HepG2 (cell line): ENCODE results near the gene POLR3K. TPM values are rescaled to one million over a fixed set of nuclear protein-coding genes. Genes with fewer than 3 reads are reported as not detected.

Experiments
- ATF7-NPFF ChIP-seq: sonication (generic); formaldehyde crosslinking; IDR thresholded peaks from 2 replicates; pipeline ENCODE4 v1.8.1; 2023; ENCODE audit warnings: mild to moderate bottlenecking, low read depth, missing genetic modification reagents, moderate library complexity
- KMT2A ChIP-seq: sonication (generic); formaldehyde crosslinking; IDR thresholded peaks from 2 replicates; pipeline ENCODE4 v1.4.0; 2020; ENCODE audit warnings: missing genetic modification reagents
- NKX3-1 ChIP-seq: sonication (generic); formaldehyde crosslinking; IDR thresholded peaks from 2 replicates; pipeline ENCODE4 v1.5.0; 2020; ENCODE audit warnings: missing genetic modification reagents
- RFXAP ChIP-seq: sonication (generic); formaldehyde crosslinking; IDR thresholded peaks from 2 replicates; pipeline ENCODE4 v1.4.0; 2020; ENCODE audit warnings: missing genetic modification reagents, borderline replicate concordance
- SMYD3 ChIP-seq: sonication (generic); formaldehyde crosslinking; IDR thresholded peaks from 2 replicates; pipeline ENCODE4 v1.8.1; 2023; ENCODE audit warnings: mild to moderate bottlenecking, missing genetic modification reagents
- ZC3H4 ChIP-seq: sonication (generic); formaldehyde crosslinking; IDR thresholded peaks from 2 replicates; pipeline ENCODE4 v1.4.0; 2020; ENCODE audit warnings: missing genetic modification reagents, borderline replicate concordance
- ZKSCAN5 ChIP-seq: sonication (generic); formaldehyde crosslinking; IDR thresholded peaks from 2 replicates; pipeline ENCODE4 v1.5.1; 2020; ENCODE audit warnings: mild to moderate bottlenecking, missing genetic modification reagents
- ZNF274 ChIP-seq: sonication (generic); formaldehyde crosslinking; IDR thresholded peaks from 2 replicates; pipeline ENCODE4 v1.5.1; 2020; ENCODE audit warnings: mild to moderate bottlenecking, missing genetic modification reagents
- ZNF788 ChIP-seq: sonication (generic); formaldehyde crosslinking; IDR thresholded peaks from 2 replicates; pipeline ENCODE4 v1.5.0; 2020; ENCODE audit warnings: mild to moderate bottlenecking, missing genetic modification reagents, borderline replicate concordance
- polyA plus RNA-seq, 8 experiments: library from polyadenylated mRNA; depleted of rRNA in 3 of 8; stranded (reverse) in 7 of 8; unstranded in 1 of 8; fragments of >200 nt; fragmentation: Illumina TruSeq in 4 of 8; extraction: Trizol in 4 of 8; gene quantifications; 2 replicates each; pipeline versions ENCODE4 v1.2.1 to v1.2.3, GENCODE V29; 2011 to 2016; ENCODE audit warnings: low read depth in 4 of 8, missing spikeins in 1 of 8, mixed read lengths in 1 of 8; ENCODE audit not compliant: insufficient read depth in 1 of 8
- total RNA-seq, 5 experiments: library from RNA; depleted of rRNA; stranded (reverse); fragments of >200 nt; fragmentation: Illumina TruSeq; extraction: Trizol; gene quantifications; 2 replicates each; pipeline ENCODE4 v1.2.3, GENCODE V29; 2016; ENCODE audit warnings: low read depth in 1 of 5
- TF ChIP-seq, protein P1 (sequence below), 2 experiments: sonication (generic) in 1 of 2; formaldehyde crosslinking in 1 of 2; IDR thresholded peaks; 2 replicates each; pipeline versions ENCODE4 v1.4.0 to v1.6.1; 2018 to 2020; ENCODE audit warnings: missing genetic modification reagents in 2 of 2, borderline replicate concordance in 1 of 2, low read depth in 1 of 2, mild to moderate bottlenecking in 1 of 2, missing biosample characterization in 1 of 2
- TF ChIP-seq, protein P2 (sequence below): sonication (generic); formaldehyde crosslinking; IDR thresholded peaks from 2 replicates; pipeline ENCODE4 v1.5.1; 2020; ENCODE audit warnings: mild to moderate bottlenecking, missing genetic modification reagents, moderate library complexity
- TF ChIP-seq, protein P3 (sequence below): sonication (generic); formaldehyde crosslinking; IDR thresholded peaks from 2 replicates; pipeline ENCODE4 v1.4.0; 2020; ENCODE audit warnings: missing genetic modification reagents; ENCODE audit errors: not compliant biosample characterization
- TF ChIP-seq, protein P4 (sequence below): sonication (generic); formaldehyde crosslinking; IDR thresholded peaks from 2 replicates; pipeline ENCODE4 v1.5.1; 2020; ENCODE audit warnings: mild to moderate bottlenecking, missing genetic modification reagents, borderline replicate concordance
- TF ChIP-seq, protein P5 (sequence below): sonication (generic); formaldehyde crosslinking; IDR thresholded peaks from 2 replicates; pipeline ENCODE4 v1.4.0; 2020; ENCODE audit warnings: missing genetic modification reagents, borderline replicate concordance
- TF ChIP-seq, protein P6 (sequence below): sonication (generic); formaldehyde crosslinking; IDR thresholded peaks from 2 replicates; pipeline ENCODE4 v1.8.1; 2022; ENCODE audit warnings: low read depth, mild to moderate bottlenecking, missing genetic modification reagents

POLR3K gene
- total and polyA plus RNA-seq, 2 of the 13 experiments (the other 11 are each of a cell fraction or from before 2014, with no cell fraction given) = 14.8 to 18.8 TPM

DNA sequence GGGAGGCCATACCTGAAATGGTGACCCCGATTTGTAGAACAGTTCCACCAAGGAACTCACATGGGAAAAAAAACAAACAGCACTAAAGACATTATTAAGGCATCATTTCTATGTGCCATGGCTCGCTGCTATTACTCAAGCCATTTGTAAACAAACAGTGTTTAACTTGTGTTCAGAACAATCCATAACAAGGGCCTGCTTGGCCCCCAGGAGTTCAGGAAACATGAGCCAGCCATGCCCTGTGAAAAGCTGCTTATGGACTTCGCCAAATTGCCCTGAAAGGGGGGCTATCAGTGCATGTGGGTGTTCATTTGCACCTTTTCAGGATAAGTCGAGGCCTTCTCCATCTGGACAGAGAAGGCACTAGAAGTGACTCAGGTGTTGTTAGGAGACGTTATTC lies 8.0 kb downstream of the POLR3K start (continued):
- TF ChIP-seq, protein P1, sequence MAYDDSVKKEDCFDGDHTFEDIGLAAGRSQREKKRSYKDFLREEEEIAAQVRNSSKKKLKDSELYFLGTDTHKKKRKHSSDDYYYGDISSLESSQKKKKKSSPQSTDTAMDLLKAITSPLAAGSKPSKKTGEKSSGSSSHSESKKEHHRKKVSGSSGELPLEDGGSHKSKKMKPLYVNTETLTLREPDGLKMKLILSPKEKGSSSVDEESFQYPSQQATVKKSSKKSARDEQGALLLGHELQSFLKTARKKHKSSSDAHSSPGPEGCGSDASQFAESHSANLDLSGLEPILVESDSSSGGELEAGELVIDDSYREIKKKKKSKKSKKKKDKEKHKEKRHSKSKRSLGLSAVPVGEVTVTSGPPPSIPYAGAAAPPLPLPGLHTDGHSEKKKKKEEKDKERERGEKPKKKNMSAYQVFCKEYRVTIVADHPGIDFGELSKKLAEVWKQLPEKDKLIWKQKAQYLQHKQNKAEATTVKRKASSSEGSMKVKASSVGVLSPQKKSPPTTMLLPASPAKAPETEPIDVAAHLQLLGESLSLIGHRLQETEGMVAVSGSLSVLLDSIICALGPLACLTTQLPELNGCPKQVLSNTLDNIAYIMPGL (CRISPR knock-in tag; IDR thresholded peaks at IDR 0.05; ENCODE audit: borderline replicate concordance in 1 of 2, low read depth in 1 of 2) = no peak
- TF ChIP-seq RFXAP (CRISPR knock-in tag) (no peak), ZNF788 (CRISPR knock-in tag) (no peak), ATF7-NPFF (CRISPR knock-in tag) (no peak), NKX3-1 (CRISPR knock-in tag) (no peak), KMT2A (CRISPR knock-in tag) (no peak), ZKSCAN5 (no peak), SMYD3 (no peak), ZC3H4 (CRISPR knock-in tag) (no peak), ZNF274 (no peak)
- TF ChIP-seq, protein P2, sequence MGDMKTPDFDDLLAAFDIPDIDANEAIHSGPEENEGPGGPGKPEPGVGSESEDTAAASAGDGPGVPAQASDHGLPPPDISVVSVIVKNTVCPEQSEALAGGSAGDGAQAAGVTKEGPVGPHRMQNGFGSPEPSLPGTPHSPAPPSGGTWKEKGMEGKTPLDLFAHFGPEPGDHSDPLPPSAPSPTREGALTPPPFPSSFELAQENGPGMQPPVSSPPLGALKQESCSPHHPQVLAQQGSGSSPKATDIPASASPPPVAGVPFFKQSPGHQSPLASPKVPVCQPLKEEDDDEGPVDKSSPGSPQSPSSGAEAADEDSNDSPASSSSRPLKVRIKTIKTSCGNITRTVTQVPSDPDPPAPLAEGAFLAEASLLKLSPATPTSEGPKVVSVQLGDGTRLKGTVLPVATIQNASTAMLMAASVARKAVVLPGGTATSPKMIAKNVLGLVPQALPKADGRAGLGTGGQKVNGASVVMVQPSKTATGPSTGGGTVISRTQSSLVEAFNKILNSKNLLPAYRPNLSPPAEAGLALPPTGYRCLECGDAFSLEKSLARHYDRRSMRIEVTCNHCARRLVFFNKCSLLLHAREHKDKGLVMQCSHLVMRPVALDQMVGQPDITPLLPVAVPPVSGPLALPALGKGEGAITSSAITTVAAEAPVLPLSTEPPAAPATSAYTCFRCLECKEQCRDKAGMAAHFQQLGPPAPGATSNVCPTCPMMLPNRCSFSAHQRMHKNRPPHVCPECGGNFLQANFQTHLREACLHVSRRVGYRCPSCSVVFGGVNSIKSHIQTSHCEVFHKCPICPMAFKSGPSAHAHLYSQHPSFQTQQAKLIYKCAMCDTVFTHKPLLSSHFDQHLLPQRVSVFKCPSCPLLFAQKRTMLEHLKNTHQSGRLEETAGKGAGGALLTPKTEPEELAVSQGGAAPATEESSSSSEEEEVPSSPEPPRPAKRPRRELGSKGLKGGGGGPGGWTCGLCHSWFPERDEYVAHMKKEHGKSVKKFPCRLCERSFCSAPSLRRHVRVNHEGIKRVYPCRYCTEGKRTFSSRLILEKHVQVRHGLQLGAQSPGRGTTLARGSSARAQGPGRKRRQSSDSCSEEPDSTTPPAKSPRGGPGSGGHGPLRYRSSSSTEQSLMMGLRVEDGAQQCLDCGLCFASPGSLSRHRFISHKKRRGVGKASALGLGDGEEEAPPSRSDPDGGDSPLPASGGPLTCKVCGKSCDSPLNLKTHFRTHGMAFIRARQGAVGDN (CRISPR knock-in tag) = no peak
- TF ChIP-seq, protein P3, sequence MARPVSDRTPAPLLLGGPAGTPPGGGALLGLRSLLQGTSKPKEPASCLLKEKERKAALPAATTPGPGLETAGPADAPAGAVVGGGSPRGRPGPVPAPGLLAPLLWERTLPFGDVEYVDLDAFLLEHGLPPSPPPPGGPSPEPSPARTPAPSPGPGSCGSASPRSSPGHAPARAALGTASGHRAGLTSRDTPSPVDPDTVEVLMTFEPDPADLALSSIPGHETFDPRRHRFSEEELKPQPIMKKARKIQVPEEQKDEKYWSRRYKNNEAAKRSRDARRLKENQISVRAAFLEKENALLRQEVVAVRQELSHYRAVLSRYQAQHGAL (CRISPR knock-in tag) = no peak
- TF ChIP-seq, protein P4, sequence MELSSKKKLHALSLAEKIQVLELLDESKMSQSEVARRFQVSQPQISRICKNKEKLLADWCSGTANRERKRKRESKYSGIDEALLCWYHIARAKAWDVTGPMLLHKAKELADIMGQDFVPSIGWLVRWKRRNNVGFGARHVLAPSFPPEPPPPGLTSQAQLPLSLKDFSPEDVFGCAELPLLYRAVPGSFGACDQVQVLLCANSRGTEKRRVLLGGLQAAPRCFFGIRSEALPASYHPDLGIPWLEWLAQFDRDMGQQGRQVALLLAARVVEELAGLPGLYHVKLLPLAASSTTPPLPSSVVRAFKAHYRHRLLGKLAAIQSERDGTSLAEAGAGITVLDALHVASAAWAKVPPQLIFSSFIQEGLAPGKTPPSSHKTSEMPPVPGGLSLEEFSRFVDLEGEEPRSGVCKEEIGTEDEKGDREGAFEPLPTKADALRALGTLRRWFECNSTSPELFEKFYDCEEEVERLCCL (CRISPR knock-in tag) = no peak
- TF ChIP-seq, protein P5, sequence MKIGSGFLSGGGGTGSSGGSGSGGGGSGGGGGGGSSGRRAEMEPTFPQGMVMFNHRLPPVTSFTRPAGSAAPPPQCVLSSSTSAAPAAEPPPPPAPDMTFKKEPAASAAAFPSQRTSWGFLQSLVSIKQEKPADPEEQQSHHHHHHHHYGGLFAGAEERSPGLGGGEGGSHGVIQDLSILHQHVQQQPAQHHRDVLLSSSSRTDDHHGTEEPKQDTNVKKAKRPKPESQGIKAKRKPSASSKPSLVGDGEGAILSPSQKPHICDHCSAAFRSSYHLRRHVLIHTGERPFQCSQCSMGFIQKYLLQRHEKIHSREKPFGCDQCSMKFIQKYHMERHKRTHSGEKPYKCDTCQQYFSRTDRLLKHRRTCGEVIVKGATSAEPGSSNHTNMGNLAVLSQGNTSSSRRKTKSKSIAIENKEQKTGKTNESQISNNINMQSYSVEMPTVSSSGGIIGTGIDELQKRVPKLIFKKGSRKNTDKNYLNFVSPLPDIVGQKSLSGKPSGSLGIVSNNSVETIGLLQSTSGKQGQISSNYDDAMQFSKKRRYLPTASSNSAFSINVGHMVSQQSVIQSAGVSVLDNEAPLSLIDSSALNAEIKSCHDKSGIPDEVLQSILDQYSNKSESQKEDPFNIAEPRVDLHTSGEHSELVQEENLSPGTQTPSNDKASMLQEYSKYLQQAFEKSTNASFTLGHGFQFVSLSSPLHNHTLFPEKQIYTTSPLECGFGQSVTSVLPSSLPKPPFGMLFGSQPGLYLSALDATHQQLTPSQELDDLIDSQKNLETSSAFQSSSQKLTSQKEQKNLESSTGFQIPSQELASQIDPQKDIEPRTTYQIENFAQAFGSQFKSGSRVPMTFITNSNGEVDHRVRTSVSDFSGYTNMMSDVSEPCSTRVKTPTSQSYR (CRISPR knock-in tag) = no peak
- TF ChIP-seq, protein P6, sequence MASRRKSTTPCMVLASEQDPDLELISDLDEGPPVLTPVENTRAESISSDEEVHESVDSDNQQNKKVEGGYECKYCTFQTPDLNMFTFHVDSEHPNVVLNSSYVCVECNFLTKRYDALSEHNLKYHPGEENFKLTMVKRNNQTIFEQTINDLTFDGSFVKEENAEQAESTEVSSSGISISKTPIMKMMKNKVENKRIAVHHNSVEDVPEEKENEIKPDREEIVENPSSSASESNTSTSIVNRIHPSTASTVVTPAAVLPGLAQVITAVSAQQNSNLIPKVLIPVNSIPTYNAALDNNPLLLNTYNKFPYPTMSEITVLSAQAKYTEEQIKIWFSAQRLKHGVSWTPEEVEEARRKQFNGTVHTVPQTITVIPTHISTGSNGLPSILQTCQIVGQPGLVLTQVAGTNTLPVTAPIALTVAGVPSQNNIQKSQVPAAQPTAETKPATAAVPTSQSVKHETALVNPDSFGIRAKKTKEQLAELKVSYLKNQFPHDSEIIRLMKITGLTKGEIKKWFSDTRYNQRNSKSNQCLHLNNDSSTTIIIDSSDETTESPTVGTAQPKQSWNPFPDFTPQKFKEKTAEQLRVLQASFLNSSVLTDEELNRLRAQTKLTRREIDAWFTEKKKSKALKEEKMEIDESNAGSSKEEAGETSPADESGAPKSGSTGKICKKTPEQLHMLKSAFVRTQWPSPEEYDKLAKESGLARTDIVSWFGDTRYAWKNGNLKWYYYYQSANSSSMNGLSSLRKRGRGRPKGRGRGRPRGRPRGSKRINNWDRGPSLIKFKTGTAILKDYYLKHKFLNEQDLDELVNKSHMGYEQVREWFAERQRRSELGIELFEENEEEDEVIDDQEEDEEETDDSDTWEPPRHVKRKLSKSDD = no peak
